Articular chondrocyte of knee joint (primary cell): Measurements from ENCODE around the gene LHB. TPM values are rescaled to one million over a fixed set of nuclear protein-coding genes. Genes with fewer than 3 reads are reported as not detected.

ENCODE experiments used
- small RNA-seq: library from RNA; depleted of rRNA; stranded (forward); fragments of <200 nt; gene quantifications from one replicate; pipeline ENCODE3, GENCODE V24; 2012
- total RNA-seq: library from RNA; depleted of rRNA; stranded (reverse); fragments of >200 nt; gene quantifications from 2 replicates; pipeline ENCODE4 v1.2.3, GENCODE V29; 2012

The LHB gene
- not detected in 2 replicates for total RNA-seq

DNA sequence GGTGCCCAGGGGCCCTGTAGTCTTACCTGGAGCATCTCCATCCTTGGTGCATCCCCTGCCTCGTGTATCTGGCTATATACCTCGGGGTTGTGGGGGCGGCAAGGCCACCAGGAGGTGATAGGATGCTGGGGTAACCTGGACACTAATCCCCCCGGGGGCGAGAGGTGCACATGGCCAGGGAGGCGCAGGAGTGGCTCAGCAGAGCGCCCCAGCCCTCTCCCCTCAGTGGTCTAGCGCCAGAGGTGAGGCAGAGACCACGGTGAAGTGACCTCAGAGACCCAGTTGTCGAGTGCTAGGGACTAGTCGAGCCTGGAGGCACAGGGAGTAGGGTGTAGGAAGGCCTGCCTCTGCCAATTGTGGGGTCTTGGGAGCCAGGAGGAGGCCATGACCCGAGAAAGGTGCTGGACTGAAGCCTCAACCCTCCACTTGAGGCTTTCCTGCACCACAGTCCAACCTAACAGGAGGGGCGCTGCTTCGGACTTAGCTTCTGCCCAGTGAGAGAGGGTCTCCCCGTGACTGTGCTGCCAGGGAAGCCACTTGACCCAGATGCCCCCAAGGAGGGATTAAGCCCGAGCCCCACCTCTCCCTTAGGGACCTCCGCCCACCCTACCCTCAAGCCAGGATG is at the start of gene LHB:
LHB (minus strand) TSS at position 51 of the 625 bp plus-strand sequence; CDS start at position 41, 10 bp downstream.

DNA sequence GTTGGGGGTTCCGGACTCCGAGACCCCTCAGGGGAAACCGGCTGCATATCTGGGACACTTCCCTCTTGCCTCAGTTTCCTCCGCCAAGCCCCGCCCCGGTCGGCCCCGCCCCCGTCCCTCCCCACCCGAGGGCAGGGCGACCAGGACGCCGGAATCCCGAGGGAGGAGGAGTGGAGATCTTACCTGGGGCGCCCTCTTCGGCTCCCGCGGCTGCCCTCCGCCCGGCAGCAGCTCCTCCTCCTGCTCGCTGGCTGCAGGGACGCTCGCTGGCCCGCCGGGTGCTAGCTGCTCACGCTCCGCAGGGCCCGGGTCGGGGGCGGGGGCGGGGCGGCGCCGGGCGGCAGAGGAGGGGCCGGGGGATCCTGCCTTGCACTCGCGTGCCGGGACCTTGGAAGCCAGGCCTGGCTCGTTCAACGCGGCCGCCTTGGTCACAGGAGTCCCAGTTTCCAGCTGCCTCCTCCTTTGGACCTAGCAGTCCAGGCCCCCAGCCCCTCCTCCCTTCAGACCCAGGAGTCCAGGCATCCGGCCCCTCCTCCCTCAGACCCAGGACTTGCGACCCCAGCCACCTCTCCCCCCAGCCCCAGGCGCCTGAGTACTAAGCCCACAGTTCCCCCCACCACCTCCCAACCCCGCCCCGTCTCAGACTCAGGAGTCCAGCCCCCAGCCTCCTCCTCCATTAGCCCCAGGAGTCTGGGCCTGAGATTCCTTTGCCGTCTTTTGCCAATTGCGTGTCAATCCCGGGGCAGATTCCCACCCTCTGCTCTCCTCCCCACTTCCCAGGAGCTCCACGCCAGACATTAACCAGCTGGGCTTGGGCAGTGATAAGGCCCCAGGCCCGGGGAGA is 48.1 kb upstream of the LHB start, which contains the start of gene NTF4:
NTF4 (minus strand) TSS at position 51 of the 844 bp plus-strand sequence. CDS start 2,821 bp downstream, outside the sequence.

DNA sequence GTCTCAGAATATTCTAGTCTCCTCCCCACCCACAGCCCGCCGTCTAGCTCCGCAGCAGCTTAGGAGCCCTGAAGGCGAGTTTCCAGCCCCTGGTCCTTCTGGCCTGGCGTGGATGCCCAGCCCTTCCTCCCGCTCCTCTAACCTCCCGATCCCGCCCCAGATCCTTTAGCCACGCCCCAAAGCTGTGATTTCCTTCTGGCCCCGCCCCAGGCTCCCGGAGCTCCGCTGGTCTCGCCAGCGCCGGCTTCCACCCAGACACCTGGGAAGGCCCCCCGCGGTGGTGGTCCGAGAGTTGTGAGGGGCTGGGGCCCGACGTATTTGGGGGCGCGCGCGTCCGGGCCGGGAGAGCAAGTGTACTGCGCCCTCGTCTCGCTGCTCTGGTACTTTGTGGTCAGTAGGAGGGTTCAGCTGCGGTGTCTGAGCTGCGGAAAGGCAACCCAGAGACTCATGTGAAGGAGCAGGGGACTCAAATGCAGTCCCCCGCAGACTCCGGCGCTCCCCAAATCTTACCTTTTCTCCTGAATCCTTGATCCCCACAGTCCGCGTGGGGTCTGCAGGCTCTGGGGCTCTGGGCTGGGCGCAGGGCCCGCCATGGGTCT is 40.8 kb upstream of the LHB start, which contains the start of gene CGB7:
CGB7 (minus strand) TSS at position 114 of the 599 bp plus-strand sequence. CDS start 2,374 bp downstream, outside the sequence.

DNA sequence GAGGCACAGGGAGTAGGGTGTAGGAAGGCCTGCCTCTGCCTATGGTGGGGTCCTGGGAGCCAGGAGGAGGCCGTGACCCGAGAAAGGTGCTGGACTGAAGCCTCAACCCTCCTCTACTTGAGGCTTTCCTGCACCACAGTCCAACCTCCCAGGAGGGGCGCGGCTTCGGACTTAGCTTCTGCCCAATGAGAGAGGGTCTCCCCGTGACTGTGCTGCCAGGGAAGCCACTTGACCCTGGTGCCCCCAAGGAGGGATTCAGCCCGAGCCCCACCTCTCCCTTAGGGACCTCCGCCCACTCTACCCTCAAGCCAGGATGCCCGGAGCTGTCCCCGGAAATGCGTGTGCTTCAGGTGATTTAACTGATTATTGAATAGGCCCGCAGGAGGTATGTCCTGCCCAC is 32.1 kb upstream of the LHB start, which contains the start of gene CGB8:
CGB8 (minus strand) TSS at position 101 of the 400 bp plus-strand sequence. CDS start 372 bp downstream, outside the sequence.

DNA sequence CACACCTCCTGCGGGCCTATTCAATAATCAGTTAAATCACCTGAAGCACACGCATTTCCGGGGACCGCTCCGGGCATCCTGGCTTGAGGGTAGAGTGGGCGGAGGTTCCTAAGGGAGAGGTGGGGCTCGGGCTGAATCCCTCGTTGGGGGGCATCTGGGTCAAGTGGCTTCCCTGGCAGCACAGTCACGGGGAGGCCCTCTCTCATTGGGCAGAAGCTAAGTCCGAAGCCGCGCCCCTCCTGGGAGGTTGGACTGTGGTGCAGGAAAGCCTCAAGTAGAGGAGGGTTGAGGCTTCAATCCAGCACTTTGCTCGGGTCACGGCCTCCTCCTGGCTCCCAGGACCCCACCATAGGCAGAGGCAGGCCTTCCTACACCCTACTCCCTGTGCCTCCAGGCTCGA is 26.7 kb upstream of the LHB start, which contains the start of gene CGB5:
CGB5 (plus strand) TSS at position 301 of the 400 bp plus-strand sequence. CDS start 362 bp downstream, outside the sequence.

DNA sequence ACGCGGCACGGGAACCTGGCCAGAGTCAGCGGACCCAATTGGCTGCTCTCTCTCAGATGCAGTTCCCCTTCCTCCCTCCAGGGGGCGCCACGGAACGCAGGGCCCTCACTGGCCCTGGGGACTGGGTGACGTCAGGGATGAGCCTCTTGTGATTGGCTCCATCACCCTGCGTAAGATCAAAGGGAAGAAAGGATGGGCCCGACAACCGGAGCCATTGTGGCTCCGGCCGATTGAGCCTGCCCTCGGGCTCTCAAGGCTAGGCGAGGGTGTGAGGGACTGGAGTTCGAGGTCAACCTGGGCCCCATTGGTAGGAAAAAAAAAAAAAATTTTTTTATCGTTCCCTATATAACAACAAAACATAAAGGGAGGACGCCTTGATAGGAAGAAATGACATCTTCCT is 19.9 kb upstream of the LHB start, which contains the start of gene CGB1:
CGB1 (minus strand) TSS at position 81 of the 400 bp plus-strand sequence. CDS start 184 bp downstream, outside the sequence.

DNA sequence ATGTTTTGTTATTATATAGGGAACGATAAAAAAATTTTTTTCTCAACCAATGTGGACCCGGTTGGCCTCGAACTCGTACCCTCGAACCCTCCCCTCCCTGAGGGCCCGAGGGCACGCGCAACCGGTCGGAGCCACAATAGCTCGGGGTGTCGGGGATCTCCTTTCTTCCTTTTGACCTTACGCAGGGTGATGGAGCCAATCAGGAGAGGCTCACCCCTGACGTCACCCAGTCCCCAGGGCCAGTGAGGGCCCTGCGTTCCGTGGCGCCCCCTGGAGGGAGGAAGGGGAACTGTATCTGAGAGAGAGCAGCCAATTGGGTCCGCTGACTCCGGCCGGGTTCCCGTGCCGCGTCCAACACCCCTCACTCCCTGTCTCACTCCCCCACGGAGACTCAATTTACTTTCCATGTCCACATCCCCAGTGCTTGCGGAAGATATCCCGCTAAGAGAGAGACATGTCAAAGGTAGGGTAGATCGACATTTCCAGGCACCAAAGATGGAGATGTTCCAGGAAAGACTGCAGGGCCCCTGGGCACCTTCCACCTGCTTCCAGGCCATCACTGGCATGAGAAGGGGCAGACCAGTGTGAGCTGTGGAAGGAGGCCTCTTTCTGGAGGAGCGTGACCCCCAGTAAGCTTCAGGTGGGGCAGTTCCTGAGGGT is 14.9 kb upstream of the LHB start, which contains the start of gene CGB2:
CGB2 (plus strand) TSS at position 249 of the 660 bp plus-strand sequence; CDS start at position 455, 206 bp downstream.

DNA sequence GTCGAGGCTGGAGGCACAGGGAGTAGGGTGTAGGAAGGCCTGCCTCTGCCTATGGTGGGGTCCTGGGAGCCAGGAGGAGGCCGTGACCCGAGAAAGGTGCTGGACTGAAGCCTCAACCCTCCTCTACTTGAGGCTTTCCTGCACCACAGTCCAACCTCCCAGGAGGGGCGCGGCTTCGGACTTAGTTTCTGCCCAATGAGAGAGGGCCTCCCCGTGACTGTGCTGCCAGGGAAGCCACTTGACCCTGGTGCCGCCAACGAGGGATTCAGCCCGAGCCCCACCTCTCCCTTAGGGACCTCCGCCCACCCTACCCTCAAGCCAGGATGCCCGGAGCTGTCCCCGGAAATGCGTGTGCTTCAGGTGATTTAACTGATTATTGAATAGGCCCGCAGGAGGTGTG is 7.3 kb upstream of the LHB start, which contains the start of gene CGB3:
CGB3 (minus strand) TSS at position 101 of the 400 bp plus-strand sequence. CDS start 362 bp downstream, outside the sequence.

DNA sequence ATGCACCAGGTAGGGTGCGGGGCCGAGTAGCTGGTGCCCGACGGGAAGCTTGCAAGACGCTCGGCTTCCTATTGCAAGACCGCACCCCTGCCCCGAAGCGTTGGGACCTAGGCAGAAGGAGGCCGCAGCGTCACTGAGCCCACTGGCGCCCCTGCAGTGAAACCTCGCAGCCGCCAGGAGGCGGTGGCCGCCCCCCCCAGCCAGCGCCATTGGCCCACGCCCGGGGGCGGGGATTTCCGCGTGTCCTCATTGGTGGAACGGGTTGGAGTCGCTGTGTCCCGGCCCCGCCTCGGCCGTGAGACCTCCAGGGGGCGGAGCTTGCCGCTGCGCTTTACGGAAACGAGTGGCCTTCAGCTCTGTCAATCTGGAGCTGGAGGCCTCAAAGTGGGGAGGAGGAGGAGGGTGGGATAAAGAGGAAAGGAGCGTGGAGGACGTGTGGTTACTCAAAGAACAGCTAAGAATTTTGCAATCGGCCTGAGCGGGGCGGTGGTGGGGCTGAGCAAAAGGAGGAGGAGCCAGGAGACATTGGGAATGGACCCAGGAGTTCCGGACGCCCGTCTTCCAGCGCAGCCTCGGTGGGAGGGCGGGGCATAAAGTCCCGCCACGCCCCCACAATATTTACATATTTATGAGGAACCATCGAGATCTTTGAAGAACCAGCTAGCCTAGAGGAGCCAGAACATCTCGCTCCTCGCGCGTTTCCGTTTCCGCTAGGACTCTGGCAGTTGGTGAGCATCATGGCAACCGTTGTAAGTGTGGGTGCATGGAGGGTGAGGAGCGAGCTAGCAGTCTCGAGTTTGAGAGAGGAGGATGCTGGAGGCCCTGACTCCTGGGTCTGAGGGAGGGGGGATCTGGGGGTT is 23.5 kb downstream of the LHB start, which contains the start of the genes GYS1 and RUVBL2:
GYS1 (minus strand) TSS at position 135 of the 860 bp plus-strand sequence. CDS start 197 bp downstream, outside the sequence.
RUVBL2 (plus strand) TSS at position 713 of the 860 bp plus-strand sequence; CDS start at position 738, 25 bp downstream.

Small RNAs within 50 kb of the gene (small RNA-seq; reads per million reads assigned to genes)
- not detected for gene MIR6798

Other genes with a start within 250 kb of the LHB start
- gene BCAT2, start 206.1 kb downstream of the LHB start, total RNA-seq = 21.4 and 28.0 TPM in 2 replicates
- gene HSD17B14, start 180.6 kb downstream of the LHB start, total RNA-seq = 2.2 and 6.8 TPM in 2 replicates
- 23.1 and 31.3 TPM in 2 replicates for gene PLEKHA4, start 148.5 kb downstream of the LHB start, total RNA-seq
- 59.2 and 70.2 TPM in 2 replicates for gene PPP1R15A, start 144.7 kb downstream of the LHB start, total RNA-seq
- gene TULP2, start 118.3 kb downstream of the LHB start, total RNA-seq = 0.11 TPM in 1 of 2 replicates, not detected in the other
- gene NUCB1, start 116.8 kb downstream of the LHB start, total RNA-seq = 258 and 269 TPM in 2 replicates
- 0.13 and 0.32 TPM in 2 replicates for gene DHDH, start 83.4 kb downstream of the LHB start, total RNA-seq
- 34.5 and 37.1 TPM in 2 replicates for gene BAX, start 62.2 kb downstream of the LHB start, total RNA-seq
- 3,310 and 5,078 TPM in 2 replicates for gene FTL, start 51.8 kb downstream of the LHB start, total RNA-seq
- 37.5 and 61.8 TPM in 2 replicates for gene GYS1, start 23.8 kb downstream of the LHB start, total RNA-seq
- 121 and 122 TPM in 2 replicates for gene RUVBL2, start 23.2 kb downstream of the LHB start, total RNA-seq
- gene CGB3, start 7.2 kb upstream of the LHB start, total RNA-seq = not detected in 2 replicates
- gene CGB2, start 14.8 kb upstream of the LHB start, total RNA-seq = not detected in 2 replicates
- gene CGB1, start 19.8 kb upstream of the LHB start, total RNA-seq = not detected in 2 replicates
- gene CGB5, start 26.8 kb upstream of the LHB start, total RNA-seq = not detected in 2 replicates
- not detected in 2 replicates for gene CGB8, start 32.0 kb upstream of the LHB start, total RNA-seq
- 0.13 and 0.32 TPM in 2 replicates for gene CGB7, start 40.7 kb upstream of the LHB start, total RNA-seq
- gene NTF4, start 47.7 kb upstream of the LHB start, total RNA-seq = not detected in 2 replicates
- not detected in 2 replicates for gene KCNA7, start 55.6 kb upstream of the LHB start, total RNA-seq
- 85.6 and 88.4 TPM in 2 replicates for gene SNRNP70, start 68.4 kb upstream of the LHB start, total RNA-seq
- gene LIN7B, start 97.3 kb upstream of the LHB start, total RNA-seq = 2.8 and 3.7 TPM in 2 replicates
- gene C19orf73, start 102.1 kb upstream of the LHB start, total RNA-seq = 0.26 and 0.65 TPM in 2 replicates
- gene PPFIA3, start 102.5 kb upstream of the LHB start, total RNA-seq = 0.91 and 1.4 TPM in 2 replicates
- not detected in 2 replicates for gene HRC, start 138.3 kb upstream of the LHB start, total RNA-seq
- gene TRPM4, start 140.7 kb upstream of the LHB start, total RNA-seq = 13.4 and 17.0 TPM in 2 replicates